ENCODE results near the gene MEIS2. TPM values are rescaled to one million over a fixed set of nuclear protein-coding genes. Genes with fewer than 3 reads are reported as not detected.

Gene MEIS2
- total RNA-seq, 1 experiment from 2014 or later, result 4.2 TPM

DNA sequence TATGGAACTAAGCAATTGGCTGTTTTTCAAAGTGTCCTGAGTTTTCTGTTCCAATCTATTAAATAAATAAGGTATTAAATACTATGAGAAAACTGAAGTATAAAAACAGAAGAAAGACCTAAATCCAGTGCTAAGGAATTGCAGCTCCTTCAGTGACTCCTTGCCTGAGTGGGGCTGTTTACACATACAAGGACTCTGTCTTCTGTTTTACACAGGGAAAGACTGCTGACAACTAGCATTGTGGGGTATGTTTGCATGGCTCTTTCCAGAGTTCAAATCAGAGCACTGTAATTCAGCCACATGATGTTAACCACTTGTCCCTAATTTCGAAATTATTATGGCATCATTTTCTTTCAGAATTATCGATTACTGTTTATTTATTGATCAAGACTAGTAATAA is 31.3 kb upstream of the MEIS2 start:
- Histone ChIP-seq H3K4me1 (replicated peaks) (no peaks in the 10 kb centered on the region), H3K4me3 (no peak overlapping the region), H3K9me3 (replicated peaks) (no peaks in the 10 kb centered on the region), H3K27ac (no peak overlapping the region), H3K27me3 (replicated peaks) (peaks cover 6% of the 10 kb centered on the region), H3K36me3 (no peaks in the 10 kb centered on the region)
- DNase-seq (ENCODE audit: low read depth in 1 of 2, low spot score in 2 of 2), result no peak

DNA sequence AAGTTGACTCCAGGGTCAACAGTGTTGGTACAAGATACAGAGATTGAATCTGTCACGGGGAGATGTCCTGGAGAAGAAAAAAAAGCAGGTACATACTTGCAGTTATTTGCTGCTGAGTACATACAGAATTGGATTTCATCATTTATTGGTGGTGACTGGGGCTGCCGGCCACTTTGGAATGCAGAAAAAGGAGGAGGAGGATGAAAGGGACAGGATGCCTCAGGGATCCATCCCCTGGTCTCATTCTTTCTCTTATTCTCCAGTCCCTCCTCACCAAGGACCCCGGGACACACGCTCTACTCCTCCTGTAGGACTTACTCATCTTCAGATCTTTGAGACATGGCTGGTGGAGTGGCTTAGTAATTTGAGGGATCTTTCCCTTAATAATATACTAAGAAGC is 30.0 kb upstream of the MEIS2 start:
- Histone ChIP-seq H3K4me1 (replicated peaks) (no peaks in the 10 kb centered on the region), H3K4me3 (no peak overlapping the region), H3K27me3 (replicated peaks) (peaks cover 6% of the 10 kb centered on the region), H3K36me3 (no peaks in the 10 kb centered on the region), H3K27ac (no peak overlapping the region), H3K9me3 (replicated peaks) (no peaks in the 10 kb centered on the region)
- DNase-seq (ENCODE audit: low read depth in 1 of 2, low spot score in 2 of 2), result no peak

DNA sequence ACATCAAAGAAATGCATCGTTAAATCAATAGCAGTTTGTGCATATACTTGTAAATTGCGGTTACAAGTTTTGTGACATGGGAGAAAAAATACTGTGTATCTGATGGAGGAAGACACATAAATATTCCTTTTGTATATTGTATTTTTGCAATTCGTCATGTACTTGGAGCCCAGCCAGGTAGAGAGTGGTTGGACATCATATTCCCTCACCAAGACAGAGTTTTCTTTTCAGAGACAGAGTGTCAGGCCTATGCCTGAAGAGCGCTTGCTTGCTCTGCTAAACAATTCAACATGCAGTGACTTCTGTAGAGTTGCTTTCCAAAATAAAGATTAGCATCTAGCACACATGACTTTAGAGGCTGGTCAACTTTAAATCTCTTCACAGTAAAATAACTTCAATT is 24.8 kb upstream of the MEIS2 start:
- no peaks in the 10 kb centered on the region for H3K9me3 ChIP-seq (replicated peaks)
- H3K4me3 ChIP-seq, result no peak overlapping the region
- 0 out of 2 replicates have a peak, but pooled peaks cover 9% of the 10 kb centered on the region for H3K27me3 ChIP-seq (replicated peaks)
- no peaks in the 10 kb centered on the region for H3K4me1 ChIP-seq (replicated peaks)
- no peaks in the 10 kb centered on the region for H3K36me3 ChIP-seq
- no peak overlapping the region for H3K27ac ChIP-seq
- DNase-seq (ENCODE audit: low read depth in 1 of 2, low spot score in 2 of 2), result no peak

DNA sequence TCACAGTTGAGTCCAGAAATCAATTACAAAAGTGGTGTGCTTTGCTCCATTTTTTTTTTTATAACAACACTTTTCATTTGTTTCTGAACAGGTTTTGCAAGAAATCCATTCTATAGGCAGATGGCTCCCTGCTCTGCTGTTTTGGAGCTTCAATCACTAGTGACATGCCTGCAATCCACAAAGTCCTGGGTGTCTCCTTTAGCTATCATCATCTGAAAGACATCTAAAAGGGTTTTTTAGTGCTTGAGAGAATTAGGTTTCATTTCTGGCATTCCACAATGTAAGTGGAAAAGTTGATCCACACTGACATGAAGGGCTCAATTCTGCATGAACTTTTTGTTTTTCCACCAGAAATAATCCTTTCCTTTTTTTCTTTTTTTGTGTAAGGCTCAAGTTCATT is 24.0 kb upstream of the MEIS2 start:
- Histone ChIP-seq H3K36me3 (no peaks in the 10 kb centered on the region), H3K27ac (no peak overlapping the region), H3K27me3 (replicated peaks) (0 out of 2 replicates have a peak, but pooled peaks cover 9% of the 10 kb centered on the region), H3K4me3 (no peak overlapping the region), H3K9me3 (replicated peaks) (no peaks in the 10 kb centered on the region), H3K4me1 (replicated peaks) (no peaks in the 10 kb centered on the region)
- no peak for DNase-seq (ENCODE audit: low read depth in 1 of 2, low spot score in 2 of 2)

DNA sequence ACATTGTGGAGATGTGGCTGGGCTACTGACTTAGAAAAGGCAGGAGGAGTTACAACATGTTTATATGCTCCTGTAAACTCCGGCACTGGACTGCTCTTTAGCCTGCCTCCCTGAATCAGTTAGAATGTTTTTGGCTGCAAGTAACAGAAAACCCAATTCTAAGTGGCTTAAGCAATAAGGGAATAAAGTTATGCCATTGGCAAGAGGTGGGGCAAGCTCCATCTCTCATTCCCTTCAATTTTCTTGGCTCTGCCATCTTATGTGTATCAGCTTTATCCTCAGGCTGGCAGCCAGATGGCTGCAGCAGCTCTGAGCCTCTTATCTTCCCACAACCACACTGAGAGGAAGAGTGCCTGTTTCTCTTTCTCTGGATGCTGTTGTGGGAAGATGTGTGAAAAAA is 22.4 kb upstream of the MEIS2 start:
- Histone ChIP-seq H3K9me3 (replicated peaks) (no peaks in the 10 kb centered on the region), H3K4me1 (replicated peaks) (no peaks in the 10 kb centered on the region), H3K36me3 (no peaks in the 10 kb centered on the region), H3K27me3 (replicated peaks) (peaks cover 9% of the 10 kb centered on the region; the same call in 1 of the 2 replicates), H3K27ac (no peak overlapping the region), H3K4me3 (no peak overlapping the region)
- no peak for DNase-seq (ENCODE audit: low read depth in 1 of 2, low spot score in 2 of 2)

DNA sequence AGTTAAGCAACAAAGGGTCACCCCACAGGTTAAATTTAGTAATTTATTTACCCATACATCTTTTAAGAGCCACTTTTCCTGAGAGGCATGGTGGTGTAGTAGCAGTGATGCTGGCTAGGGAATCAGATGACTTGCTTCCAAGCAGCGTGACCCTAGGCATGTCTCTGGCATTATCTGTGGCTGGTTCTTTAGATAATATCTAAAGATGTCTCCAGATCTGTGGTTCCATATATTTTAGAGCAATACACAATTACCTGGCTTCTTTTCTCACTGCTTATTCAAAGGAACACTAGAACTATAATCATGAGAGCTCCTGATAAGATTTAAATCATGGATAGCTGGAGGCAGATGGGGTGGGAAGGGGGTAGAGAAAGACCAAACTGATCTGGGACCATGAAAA is 21.1 kb upstream of the MEIS2 start:
- H3K9me3 ChIP-seq (replicated peaks), result no peaks in the 10 kb centered on the region
- peaks cover 9% of the 10 kb centered on the region; the same call in 1 of the 2 replicates for H3K27me3 ChIP-seq (replicated peaks)
- no peaks in the 10 kb centered on the region for H3K4me1 ChIP-seq (replicated peaks)
- no peak overlapping the region for H3K4me3 ChIP-seq
- DNase-seq (ENCODE audit: low read depth in 1 of 2, low spot score in 2 of 2), result no peak
- no peaks in the 10 kb centered on the region for H3K36me3 ChIP-seq
- no peak overlapping the region for H3K27ac ChIP-seq

DNA sequence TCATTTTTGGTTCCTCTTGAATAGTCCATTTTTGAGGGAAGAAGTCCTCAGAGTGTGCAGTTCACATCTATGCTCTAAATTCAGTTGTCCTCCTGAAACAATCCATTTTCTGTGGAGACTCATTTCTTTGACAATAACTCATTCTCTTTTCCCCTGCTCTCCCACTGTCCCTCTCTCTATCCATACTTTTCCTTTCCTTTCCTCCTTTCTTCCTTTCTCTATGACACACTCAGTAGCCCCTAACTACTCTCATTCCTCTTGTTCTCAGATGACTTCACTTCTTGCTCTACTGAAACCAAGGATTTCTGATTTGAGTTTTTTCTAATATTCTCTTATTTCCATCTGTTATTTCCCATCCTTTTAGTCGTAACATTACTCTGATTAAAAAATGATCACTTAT is 16.7 kb upstream of the MEIS2 start:
- DNase-seq (ENCODE audit: low read depth in 1 of 2, low spot score in 2 of 2), result no peak
- H3K4me1 ChIP-seq (replicated peaks), result no peaks in the 10 kb centered on the region
- no peak overlapping the region for H3K4me3 ChIP-seq
- no peaks in the 10 kb centered on the region for H3K9me3 ChIP-seq (replicated peaks)
- no peak overlapping the region for H3K27ac ChIP-seq
- peaks cover 10% of the 10 kb centered on the region for H3K27me3 ChIP-seq (replicated peaks)
- no peaks in the 10 kb centered on the region for H3K36me3 ChIP-seq

DNA sequence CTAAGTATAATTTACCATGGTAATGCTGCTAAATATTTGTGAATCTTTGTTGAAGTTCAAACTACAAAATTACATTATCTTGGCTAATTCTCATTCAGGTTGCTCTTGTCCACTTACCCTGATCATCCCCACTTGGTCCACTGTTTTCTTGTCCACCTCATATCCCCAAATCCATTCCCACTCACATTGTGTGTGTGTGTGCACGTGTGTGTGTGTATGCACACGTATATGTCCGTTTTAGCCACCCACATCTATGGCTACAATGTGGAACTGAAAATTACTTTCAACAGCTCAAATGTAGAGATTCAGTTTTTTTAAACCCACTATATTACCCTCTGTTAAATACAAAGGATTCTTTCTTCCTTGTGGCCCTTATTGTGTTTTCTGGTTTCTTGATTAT is 15.2 kb upstream of the MEIS2 start:
- Histone ChIP-seq H3K9me3 (replicated peaks) (no peaks in the 10 kb centered on the region), H3K27me3 (replicated peaks) (peaks cover 20% of the 10 kb centered on the region), H3K4me3 (no peak overlapping the region), H3K4me1 (replicated peaks) (peaks cover 4% of the 10 kb centered on the region), H3K36me3 (no peaks in the 10 kb centered on the region), H3K27ac (no peak overlapping the region)
- DNase-seq (ENCODE audit: low read depth in 1 of 2, low spot score in 2 of 2), result no peak

DNA sequence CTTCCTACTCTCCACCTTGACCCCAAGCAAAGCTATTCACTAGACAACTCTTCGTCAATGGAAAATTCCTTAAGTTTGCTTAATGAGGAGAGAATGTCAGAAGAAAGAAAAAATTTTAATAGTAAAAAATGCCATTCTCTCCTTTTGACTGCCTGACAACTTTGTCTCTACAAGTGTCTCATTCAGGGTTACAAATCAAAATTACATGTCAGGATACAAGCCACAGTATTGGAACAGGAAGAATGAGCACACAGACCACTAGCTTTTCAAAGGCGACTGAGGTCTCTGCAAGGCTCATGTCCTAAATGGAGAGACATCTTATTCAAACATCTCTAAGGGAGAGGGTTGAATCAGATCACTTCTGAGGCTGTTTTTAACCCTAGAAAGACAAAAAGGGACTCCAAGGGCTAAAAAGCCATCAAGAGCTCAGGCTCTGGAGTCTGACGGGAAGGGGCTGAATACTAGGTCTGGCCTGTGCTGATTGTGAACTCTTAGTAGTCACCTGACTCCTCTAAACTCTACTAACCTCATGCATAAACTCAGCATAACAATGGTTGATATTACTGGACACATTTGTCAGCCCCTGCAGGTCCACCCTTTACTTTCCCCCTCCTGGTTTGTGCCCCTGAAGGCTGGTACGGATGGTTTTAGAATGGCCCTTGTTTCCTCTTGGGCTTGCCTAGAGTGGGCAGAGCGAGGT is 12.8 kb upstream of the MEIS2 start:
- Histone ChIP-seq H3K4me1 (replicated peaks) (peaks cover 7% of the 10 kb centered on the region), H3K27me3 (replicated peaks) (peaks cover 31% of the 10 kb centered on the region), H3K4me3 (no peak overlapping the region), H3K9me3 (replicated peaks) (no peaks in the 10 kb centered on the region), H3K27ac (no peak overlapping the region), H3K36me3 (no peaks in the 10 kb centered on the region)
- no peak for DNase-seq (ENCODE audit: low read depth in 1 of 2, low spot score in 2 of 2)

DNA sequence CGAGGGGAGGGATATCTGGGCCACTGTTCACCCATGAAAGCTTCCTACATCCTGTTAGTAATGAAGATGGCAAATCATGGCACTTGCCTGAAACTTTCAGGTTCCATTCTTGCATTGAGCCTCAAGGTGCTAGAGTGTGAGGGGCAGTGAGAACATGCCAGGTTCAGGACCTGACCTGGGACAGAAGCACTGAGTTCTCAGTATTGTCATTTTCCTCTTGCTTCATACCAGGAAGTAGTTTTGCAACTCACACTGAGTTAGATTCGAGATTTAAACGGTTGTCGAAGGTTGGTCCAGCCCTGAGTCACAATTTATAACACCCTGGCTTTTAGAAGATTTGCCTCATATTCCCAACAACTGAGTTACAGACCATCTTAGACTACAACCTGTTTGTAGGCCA is 11.8 kb upstream of the MEIS2 start:
- Histone ChIP-seq H3K4me1 (replicated peaks) (peaks cover 7% of the 10 kb centered on the region), H3K27me3 (replicated peaks) (peaks cover 31% of the 10 kb centered on the region), H3K9me3 (replicated peaks) (no peaks in the 10 kb centered on the region), H3K4me3 (no peak overlapping the region), H3K27ac (no peak overlapping the region), H3K36me3 (no peaks in the 10 kb centered on the region)
- no peak for DNase-seq (ENCODE audit: low read depth in 1 of 2, low spot score in 2 of 2)

DNA sequence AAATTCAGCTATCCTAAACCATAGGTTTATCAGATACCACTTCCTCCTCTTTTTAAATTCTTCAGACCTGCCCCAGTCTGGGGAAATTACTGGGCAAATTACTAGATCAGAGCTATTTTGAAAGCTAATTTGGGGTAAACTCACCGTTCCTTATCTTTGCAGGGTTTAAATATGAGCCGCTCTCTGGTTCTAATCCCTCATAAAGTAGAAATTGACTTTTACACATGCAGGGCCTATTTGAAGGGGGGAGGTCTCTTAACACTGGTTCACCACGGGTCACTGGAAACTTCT is 11.0 kb upstream of the MEIS2 start:
- peaks cover 31% of the 10 kb centered on the region for H3K27me3 ChIP-seq (replicated peaks)
- no peak overlapping the region for H3K27ac ChIP-seq
- DNase-seq (ENCODE audit: low read depth in 1 of 2, low spot score in 2 of 2), result no peak
- peaks cover 7% of the 10 kb centered on the region for H3K4me1 ChIP-seq (replicated peaks)
- no peaks in the 10 kb centered on the region for H3K9me3 ChIP-seq (replicated peaks)
- H3K4me3 ChIP-seq, result peak overlapping the region; percentile 35; the same call in 1 of the 2 replicates
- H3K36me3 ChIP-seq, result no peaks in the 10 kb centered on the region

DNA sequence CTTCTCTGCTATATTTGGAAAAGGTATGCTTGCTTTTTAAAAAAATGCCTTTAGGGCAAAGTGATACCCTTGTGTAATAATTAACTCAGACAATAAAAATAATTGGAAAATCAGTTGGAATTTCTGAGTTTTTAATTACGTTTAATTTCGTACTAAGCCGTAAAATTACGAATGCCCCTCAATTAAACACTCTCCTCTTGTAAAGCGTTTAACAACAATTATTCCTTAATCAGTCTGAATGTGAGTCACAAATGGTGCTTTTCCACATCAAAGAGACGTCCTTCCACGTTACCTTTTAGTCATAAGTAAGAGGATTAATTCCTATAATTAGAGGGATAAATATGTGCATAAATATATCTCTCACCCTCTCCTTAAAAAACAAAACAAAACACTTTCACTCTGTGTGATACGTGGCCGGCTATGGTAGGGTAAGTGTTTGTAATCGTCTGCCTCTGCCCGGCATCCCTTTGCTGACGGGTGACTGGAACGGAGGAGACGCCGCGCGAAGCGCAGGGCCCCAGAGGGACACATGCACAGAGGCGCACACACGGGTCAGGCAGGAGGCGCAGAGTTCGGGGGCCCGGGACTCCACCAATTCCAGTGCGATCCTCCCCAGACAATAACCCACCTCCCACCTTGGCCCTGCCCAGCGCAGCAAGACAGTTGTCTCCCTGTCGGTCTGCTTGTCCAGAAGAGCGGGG is 9.7 kb upstream of the MEIS2 start:
- no peak for DNase-seq (ENCODE audit: low read depth in 1 of 2, low spot score in 2 of 2)

DNA sequence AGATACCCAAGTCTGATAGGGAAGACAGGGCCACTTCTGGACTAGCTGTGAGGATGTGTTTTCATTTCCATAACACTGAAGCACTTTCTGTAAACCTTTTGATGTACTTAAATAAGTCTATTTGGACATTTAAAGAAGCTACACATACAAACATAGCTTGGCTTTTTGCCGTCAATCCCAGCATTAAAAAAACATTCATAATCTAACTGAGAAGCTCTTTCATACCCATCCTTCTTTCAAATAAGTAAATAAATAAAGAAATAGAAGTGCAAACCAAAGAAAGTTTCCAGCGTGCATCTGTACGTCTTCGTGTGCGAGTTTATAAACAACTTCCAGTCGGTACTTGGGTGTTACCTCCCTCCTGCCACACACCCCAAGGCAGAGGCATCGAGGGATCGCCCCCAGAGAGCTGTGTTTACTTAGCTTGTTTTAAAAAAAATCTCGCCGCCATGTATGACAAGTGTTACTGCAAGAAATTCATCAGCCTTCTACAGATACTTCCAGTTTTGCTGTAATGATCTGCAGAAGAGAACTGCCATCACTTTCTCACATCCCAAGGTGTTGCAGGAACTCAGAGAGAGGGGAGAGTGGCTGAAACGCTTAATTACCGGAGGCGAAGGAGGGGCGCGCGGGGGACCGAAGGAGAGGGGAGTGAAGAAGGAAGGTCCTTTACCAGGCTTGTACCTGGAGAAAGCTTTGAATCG is 9.0 kb upstream of the MEIS2 start:
- Histone ChIP-seq H3K36me3 (no peaks in the 10 kb centered on the region), H3K4me3 (no peak overlapping the region), H3K9me3 (replicated peaks) (no peaks in the 10 kb centered on the region), H3K4me1 (replicated peaks) (peaks cover 7% of the 10 kb centered on the region), H3K27me3 (replicated peaks) (peaks cover 36% of the 10 kb centered on the region), H3K27ac (no peak overlapping the region)
- no peak for DNase-seq (ENCODE audit: low read depth in 1 of 2, low spot score in 2 of 2)

More for the DNA sequence above, 9.7 kb upstream of the MEIS2 start:
- Histone ChIP-seq H3K27ac (no peak overlapping the region), H3K4me3 (no peak overlapping the region), H3K4me1 (replicated peaks) (peaks cover 7% of the 10 kb centered on the region), H3K27me3 (replicated peaks) (peaks cover 35% of the 10 kb centered on the region), H3K36me3 (no peaks in the 10 kb centered on the region), H3K9me3 (replicated peaks) (no peaks in the 10 kb centered on the region)
